A673 (cell line): ENCODE results near the gene MORN5. TPM values are rescaled to one million over a fixed set of nuclear protein-coding genes. Genes with fewer than 3 reads are reported as not detected.

Experiments
- BruUV-seq: library from RNA; stranded (reverse); fragments of 400-500 nt; replicated peaks from 2 replicates; lab custom pipeline; 2021; lab: Mats Ljungman, UMichigan
- CTCF ChIA-PET: fragments of 300-600 bp; sonication (Branson Sonifier 250); formaldehyde crosslinking; loops from one replicate; lab custom pipeline; 2022; ENCODE audit warnings: antibody characterized with exemption; lab: Charles Lee
- POLR2A ChIA-PET: fragments of 300-600 bp; sonication (Branson Sonifier 250); formaldehyde crosslinking; loops from one replicate; lab custom pipeline; 2022; ENCODE audit warnings: antibody characterized with exemption; ENCODE audit not compliant: low non-redundant PET; lab: Charles Lee
- DNase-seq: peaks from one replicate; pipeline ENCODE4 v3.0.0-alpha.2; 2015; ENCODE audit warnings: low spot score
- H3K27ac ChIP-seq: fragments of 200-600 bp; sonication (generic); 2 replicates; pipeline ENCODE4 v1.5.1; 2016; ENCODE audit warnings: mixed run types, low read depth, mild to moderate bottlenecking, mixed read lengths, antibody characterized with exemption, low read length; ENCODE audit not compliant: poor library complexity, severe bottlenecking
- H3K27me3 ChIP-seq: fragments of 200-600 bp; sonication (generic); replicated peaks from 2 replicates; pipeline ENCODE4 v1.6.1; 2017; ENCODE audit warnings: mixed run types, low read depth, mild to moderate bottlenecking, mixed read lengths, antibody characterized with exemption, low read length; ENCODE audit not compliant: insufficient read depth, poor library complexity
- H3K36me3 ChIP-seq: fragments of 200-600 bp; sonication (generic); 2 replicates; pipeline ENCODE4 v1.6.1; 2016; ENCODE audit warnings: mixed run types, mild to moderate bottlenecking, mixed read lengths, antibody characterized with exemption, low read length; ENCODE audit not compliant: insufficient read depth, poor library complexity, severe bottlenecking
- H3K4me1 ChIP-seq: fragments of 200-600 bp; sonication (generic); 2 replicates; pipeline ENCODE4 v1.6.1; 2017; ENCODE audit warnings: mixed run types, mild to moderate bottlenecking, mixed read lengths, antibody characterized with exemption, low read length; ENCODE audit not compliant: insufficient read depth, poor library complexity, severe bottlenecking
- H3K4me3 ChIP-seq: fragments of 200-600 bp; sonication (generic); 2 replicates; pipeline ENCODE4 v1.5.1; 2016; ENCODE audit warnings: low read depth, mixed run types, mild to moderate bottlenecking, mixed read lengths, low read length; ENCODE audit not compliant: poor library complexity, severe bottlenecking
- H3K9me3 ChIP-seq: fragments of 200-600 bp; sonication (generic); 2 replicates; pipeline ENCODE4 v1.6.1; 2016; ENCODE audit warnings: mixed run types, low read depth, mild to moderate bottlenecking, mixed read lengths, antibody characterized with exemption, low read length; ENCODE audit not compliant: poor library complexity, severe bottlenecking
- CTCF ChIP-seq: fragments of 300-800, 200-600 bp; sonication (generic); conservative IDR thresholded peaks from 2 replicates; pipeline ENCODE4 v1.5.1; 2017; ENCODE audit warnings: low read depth, mild to moderate bottlenecking, antibody characterized with exemption, low read length, moderate library complexity, mixed read lengths
- EZH2 ChIP-seq: fragments of 200-600 bp; sonication (generic); IDR thresholded peaks from 2 replicates; pipeline ENCODE4 v1.6.1; 2017; ENCODE audit warnings: borderline replicate concordance, low read depth, mild to moderate bottlenecking, mixed read lengths, antibody characterized with exemption, low read length; ENCODE audit not compliant: poor library complexity, severe bottlenecking
- intact Hi-C: fragments of 100-400 bp; cut with micrococcal nuclease; formaldehyde crosslinking; loops from one replicate; pipeline ENCODE4 v1.10.0; 2022; ENCODE audit not compliant: unreplicated experiment
- total RNA-seq: library from RNA; stranded (reverse); gene quantifications from 2 replicates; pipeline ENCODE4 v1.2.3, GENCODE V29; 2021

Gene MORN5
- total RNA-seq, 1 experiment from 2014 or later = not detected

GRCh38 chr9:122200960-122201595, 41.4 kb downstream of the MORN5 start:
- DNase-seq = no peak
- CTCF ChIA-PET = no interaction called here

GRCh38 chr9:122201641-122202040, 41.9 kb downstream of the MORN5 start:
- TF ChIP-seq CTCF (no peak), EZH2 (no peak)
- intact Hi-C loops = no loop called here
- Histone ChIP-seq H3K36me3 (no peaks in the 10 kb centered on the region), H3K27ac (no peak overlapping the region), H3K27me3 (peaks cover 25% of the 10 kb centered on the region), H3K4me3 (no peak overlapping the region), H3K4me1 (no peaks in the 10 kb centered on the region), H3K9me3 (no peaks in the 10 kb centered on the region)
- no peak for DNase-seq
- ChIA-PET POLR2A (no interaction called here), CTCF (no interaction called here)
- BruUV-seq = no TSS peak

More at GRCh38 chr9:122200960-122201595, 41.4 kb downstream of the MORN5 start:
- no TSS peak for BruUV-seq
- intact Hi-C loops = no loop called here
- Histone ChIP-seq H3K4me3 (no peak overlapping the region), H3K4me1 (no peaks in the 10 kb centered on the region), H3K27me3 (peaks cover 25% of the 10 kb centered on the region), H3K27ac (no peak overlapping the region), H3K9me3 (no peaks in the 10 kb centered on the region), H3K36me3 (no peaks in the 10 kb centered on the region)
- POLR2A ChIA-PET = no interaction called here
- TF ChIP-seq EZH2 = no peak
- TF ChIP-seq CTCF = no peak

GRCh38 chr9:122202111-122202510, 42.4 kb downstream of the MORN5 start:
- Histone ChIP-seq H3K36me3 (no peaks in the 10 kb centered on the region), H3K9me3 (no peaks in the 10 kb centered on the region), H3K4me3 (no peak overlapping the region), H3K27ac (no peak overlapping the region), H3K4me1 (no peaks in the 10 kb centered on the region), H3K27me3 (peaks cover 25% of the 10 kb centered on the region)
- no peak for DNase-seq
- BruUV-seq = no TSS peak
- TF ChIP-seq EZH2 (no peak), CTCF (no peak)
- ChIA-PET CTCF (no interaction called here), POLR2A (no interaction called here)
- intact Hi-C loops = no loop called here
